Measurements from ENCODE around the gene HMGB1. TPM values are rescaled to one million over a fixed set of nuclear protein-coding genes. Genes with fewer than 3 reads are reported as not detected.

HMGB1 gene
- total RNA-seq, 1 donor from 2014 or later, result 476 TPM

- Mint-ChIP-seq H3K9me3 (no peaks in the 10 kb centered on the region), H3K4me1 (peaks cover 16% of the 10 kb centered on the region), H3K36me3 (peaks cover 2% of the 10 kb centered on the region), H3K4me3 (peak overlapping the region; percentile 47), H3K27me3 (ENCODE audit: low read depth) (no peaks in the 10 kb centered on the region), H3K27ac (peak overlapping the region; percentile 94)
- TF ChIP-seq CTCF (IDR thresholded peaks at IDR 0.05; ENCODE audit: unreplicated experiment), result no peak
- no peak for DNase-seq (ENCODE audit: low spot score in 2 of 2, unreplicated experiment in 2 of 2)
These were observed 21.3 kb upstream of the HMGB1 start for GRCh38 chr13:30487075-30487470.

DNA sequence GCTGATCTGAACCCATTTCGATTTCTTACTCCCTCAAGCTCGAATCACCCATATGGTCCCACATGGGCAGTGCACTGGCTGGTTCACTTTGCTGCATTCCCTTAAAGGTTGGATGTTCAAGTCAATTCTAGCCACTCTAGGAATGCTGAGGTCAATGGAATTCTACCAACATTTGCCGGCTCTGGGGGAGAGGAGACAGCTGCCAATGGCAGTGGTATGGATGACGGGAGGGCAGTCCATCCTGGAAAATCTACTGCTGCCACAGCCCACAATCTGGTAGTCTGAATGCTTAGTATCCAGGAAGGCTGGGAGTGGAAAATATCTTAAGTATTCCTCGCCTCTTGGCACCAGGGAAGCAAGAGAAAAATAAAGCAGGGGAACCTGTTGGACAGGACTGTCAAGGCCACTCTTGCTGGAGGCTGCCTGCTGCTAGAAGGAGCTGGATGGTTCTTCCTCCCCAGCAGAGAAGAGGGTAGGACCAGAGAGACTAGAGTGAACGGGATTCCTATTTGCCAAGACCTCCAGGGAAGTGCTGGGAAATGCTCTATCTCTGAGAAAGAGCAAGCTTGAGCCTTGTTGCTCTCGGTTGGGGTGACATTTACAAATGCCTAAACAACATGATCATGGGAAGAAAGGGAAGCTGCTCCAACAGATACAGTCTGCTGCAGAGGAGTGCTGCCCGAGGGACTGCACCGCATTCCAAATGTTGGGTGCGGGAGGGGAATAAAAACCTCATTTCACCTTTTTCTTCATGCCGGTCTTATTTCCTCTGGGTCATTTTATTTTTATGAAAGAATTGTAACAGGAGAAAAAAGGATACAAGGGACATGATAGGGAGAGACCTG is 20.7 kb upstream of the HMGB1 start:
- H3K36me3 Mint-ChIP-seq, result peaks cover 2% of the 10 kb centered on the region
- TF ChIP-seq CTCF (IDR thresholded peaks at IDR 0.05; ENCODE audit: unreplicated experiment), result no peak
- peak overlapping the region; percentile 94 for H3K27ac Mint-ChIP-seq
- H3K4me3 Mint-ChIP-seq, result peak overlapping the region; percentile 47
- peaks cover 16% of the 10 kb centered on the region for H3K4me1 Mint-ChIP-seq
- peak in 1 of 2 experiments; percentile 50 for DNase-seq (ENCODE audit: low spot score in 2 of 2, unreplicated experiment in 2 of 2)
- H3K9me3 Mint-ChIP-seq, result no peaks in the 10 kb centered on the region
- no peaks in the 10 kb centered on the region for H3K27me3 Mint-ChIP-seq (ENCODE audit: low read depth)

GRCh38 chr13:30481241-30481760 is 15.6 kb upstream of the HMGB1 start:
- H3K4me3 Mint-ChIP-seq, result no peak overlapping the region
- TF ChIP-seq CTCF (IDR thresholded peaks at IDR 0.05; ENCODE audit: unreplicated experiment), result no peak
- H3K9me3 Mint-ChIP-seq, result no peaks in the 10 kb centered on the region
- DNase-seq (ENCODE audit: low spot score in 2 of 2, unreplicated experiment in 2 of 2), result no peak
- H3K27ac Mint-ChIP-seq, result peak overlapping the region; percentile 0
- H3K27me3 Mint-ChIP-seq (ENCODE audit: low read depth), result no peaks in the 10 kb centered on the region
- peaks cover 17% of the 10 kb centered on the region for H3K4me1 Mint-ChIP-seq
- H3K36me3 Mint-ChIP-seq, result no peaks in the 10 kb centered on the region

DNA sequence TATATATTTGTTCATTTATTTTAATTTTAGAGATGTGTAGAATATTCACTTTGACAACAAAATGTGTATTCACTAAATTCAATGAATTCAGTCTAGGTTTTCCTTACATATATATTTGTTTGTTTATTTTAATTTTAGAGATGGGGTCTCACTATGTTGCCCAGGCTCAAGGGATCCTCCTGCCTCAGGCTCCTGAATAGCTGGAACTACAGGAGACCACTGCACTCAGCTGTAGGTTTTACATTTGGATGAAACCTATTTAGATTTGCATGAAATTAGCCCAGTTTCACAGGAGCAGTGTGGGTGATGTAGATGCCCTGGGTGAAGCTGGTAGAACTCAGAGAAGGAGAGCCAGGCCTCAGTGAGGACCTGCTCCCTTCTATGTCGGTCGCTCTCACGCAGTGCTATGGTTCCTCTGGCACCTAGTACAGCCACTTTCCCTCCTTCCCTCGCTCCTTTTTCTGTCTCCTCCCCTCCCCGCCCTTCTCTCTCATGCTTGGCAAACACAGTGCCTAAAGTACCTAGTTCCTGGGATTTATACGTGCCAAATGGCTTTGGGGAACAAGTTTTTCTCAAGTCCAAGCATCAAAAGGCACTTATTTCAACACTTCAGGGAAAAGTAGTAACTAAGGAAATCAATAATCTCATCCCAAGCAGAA is 14.7 kb upstream of the HMGB1 start:
- TF ChIP-seq CTCF (IDR thresholded peaks at IDR 0.05; ENCODE audit: unreplicated experiment), result no peak
- Mint-ChIP-seq H3K4me1 (peaks cover 11% of the 10 kb centered on the region), H3K36me3 (no peaks in the 10 kb centered on the region), H3K27me3 (ENCODE audit: low read depth) (no peaks in the 10 kb centered on the region), H3K9me3 (no peaks in the 10 kb centered on the region), H3K27ac (no peak overlapping the region), H3K4me3 (no peak overlapping the region)
- no peak for DNase-seq (ENCODE audit: low spot score in 2 of 2, unreplicated experiment in 2 of 2)

GRCh38 chr13:30479883-30480219 is 14.1 kb upstream of the HMGB1 start:
- no peak for DNase-seq (ENCODE audit: low spot score in 2 of 2, unreplicated experiment in 2 of 2)
- TF ChIP-seq CTCF (IDR thresholded peaks at IDR 0.05; ENCODE audit: unreplicated experiment), result no peak
- Mint-ChIP-seq H3K4me1 (peaks cover 10% of the 10 kb centered on the region), H3K27ac (no peak overlapping the region), H3K27me3 (ENCODE audit: low read depth) (no peaks in the 10 kb centered on the region), H3K9me3 (no peaks in the 10 kb centered on the region), H3K36me3 (no peaks in the 10 kb centered on the region), H3K4me3 (no peak overlapping the region)
